ENCODE measurements around the gene GDNF.
"Not testable (repeated sequence)": the region's sequence is repeated elsewhere in the genome, so short reads cannot be mapped to it uniquely, and the experiment has no call there.

The GDNF gene, protein sequence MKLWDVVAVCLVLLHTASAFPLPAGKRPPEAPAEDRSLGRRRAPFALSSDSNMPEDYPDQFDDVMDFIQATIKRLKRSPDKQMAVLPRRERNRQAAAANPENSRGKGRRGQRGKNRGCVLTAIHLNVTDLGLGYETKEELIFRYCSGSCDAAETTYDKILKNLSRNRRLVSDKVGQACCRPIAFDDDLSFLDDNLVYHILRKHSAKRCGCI
- 0 reads per million in 3 experiments for total RNA-seq

DNA sequence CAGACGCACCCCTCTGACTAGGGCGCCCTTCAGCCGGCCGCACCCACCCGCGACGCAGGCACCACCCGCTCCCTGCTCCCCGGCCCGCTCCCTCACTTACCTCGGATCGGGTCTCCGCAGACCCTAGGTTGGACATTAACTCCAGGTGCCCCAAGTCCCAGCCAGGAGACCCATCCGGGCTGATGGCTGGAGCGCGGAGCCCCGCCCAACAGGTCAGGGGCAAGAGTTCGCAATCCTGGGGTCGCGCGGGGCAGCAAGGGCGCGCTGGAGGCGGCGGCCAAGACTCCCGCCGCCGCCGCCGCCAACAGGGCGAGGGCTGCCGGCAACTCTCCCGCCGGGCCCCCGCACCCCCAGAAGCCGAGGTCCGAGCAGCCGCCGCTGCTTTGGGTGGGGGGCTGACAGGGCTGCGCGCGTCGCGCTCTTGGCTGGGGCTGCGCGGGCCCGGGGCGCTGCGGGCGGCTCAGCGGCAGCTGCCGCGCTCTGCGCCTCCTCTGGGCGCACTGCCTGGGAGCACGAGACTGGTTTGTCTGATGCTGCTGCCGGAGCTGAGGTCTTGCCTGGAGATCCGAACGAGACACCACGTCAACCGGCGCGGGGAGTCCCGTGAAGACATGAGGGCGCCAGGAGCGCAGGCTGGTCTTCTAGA is at the start of gene GDNF:
TSS of gene GDNF (minus strand) at position 635 of the 646 bp plus-strand sequence. CDS start 5,245 bp downstream, outside the sequence.
- DNase-seq: no peak

GRCh38 chr5:37888476-37888875 is 48.6 kb upstream of the GDNF start:
- DNase-seq: no peak

DNA sequence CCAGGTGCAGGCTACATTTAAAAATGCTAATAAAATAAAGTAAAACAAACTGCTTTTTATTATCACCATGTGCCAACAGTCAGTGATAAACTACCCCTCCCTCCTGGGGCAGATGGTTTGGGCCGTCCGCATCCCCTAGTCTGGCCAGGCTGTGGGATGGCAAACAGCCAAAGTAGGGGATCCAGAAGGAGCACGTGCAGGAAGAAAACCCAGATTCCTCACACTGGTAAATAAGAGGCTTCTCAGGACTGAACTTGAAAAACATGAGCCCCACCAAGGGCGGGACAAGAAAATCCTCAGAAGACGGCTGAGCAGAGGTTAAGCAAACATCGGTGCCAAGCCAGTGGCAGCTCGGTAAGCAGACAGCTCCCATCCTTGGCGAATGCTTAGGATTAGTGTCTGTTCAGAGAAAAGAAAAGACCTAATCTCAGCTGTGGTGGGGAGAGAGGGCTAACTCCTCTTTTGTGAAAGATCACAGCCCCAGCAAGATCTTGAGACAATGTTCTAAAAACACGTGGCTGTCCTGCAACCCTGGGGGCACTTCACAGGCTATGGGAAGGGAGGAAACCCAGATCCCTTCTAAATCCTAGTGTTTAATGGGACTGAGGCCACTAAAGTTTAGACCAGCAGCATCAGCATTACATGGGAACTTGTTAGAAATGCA is 46.5 kb upstream of the GDNF start:
- DNase-seq: no peak

DNA sequence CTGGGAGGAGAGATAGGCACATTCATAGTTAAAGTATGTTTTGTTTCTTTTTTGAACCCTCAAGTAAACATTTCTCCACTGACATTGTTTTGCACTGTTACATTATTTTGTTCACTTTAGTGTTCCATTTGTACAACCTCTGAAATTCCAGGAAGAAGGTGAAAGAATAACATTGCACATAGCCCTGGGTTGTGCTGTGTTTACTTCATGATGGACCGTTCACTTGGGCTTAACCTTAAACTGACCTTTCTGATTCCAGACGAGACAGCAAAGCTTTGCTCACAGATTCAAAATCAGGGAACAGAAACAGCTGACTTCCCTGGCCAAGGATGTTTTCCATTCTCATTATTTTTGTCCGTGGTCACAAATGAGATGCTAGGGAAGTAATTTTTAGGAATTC is 42.8 kb upstream of the GDNF start:
- no peak for DNase-seq

- no peak for DNase-seq
Observed at GRCh38 chr5:37881359-37881758, 41.5 kb upstream of the GDNF start.

- DNase-seq: no peak
Observed at GRCh38 chr5:37876943-37877342, 37.1 kb upstream of the GDNF start.

GRCh38 chr5:37876245-37876644 is 36.4 kb upstream of the GDNF start:
- no peak for DNase-seq

GRCh38 chr5:37875051-37875787 is 35.4 kb upstream of the GDNF start:
- no peak for DNase-seq

DNA sequence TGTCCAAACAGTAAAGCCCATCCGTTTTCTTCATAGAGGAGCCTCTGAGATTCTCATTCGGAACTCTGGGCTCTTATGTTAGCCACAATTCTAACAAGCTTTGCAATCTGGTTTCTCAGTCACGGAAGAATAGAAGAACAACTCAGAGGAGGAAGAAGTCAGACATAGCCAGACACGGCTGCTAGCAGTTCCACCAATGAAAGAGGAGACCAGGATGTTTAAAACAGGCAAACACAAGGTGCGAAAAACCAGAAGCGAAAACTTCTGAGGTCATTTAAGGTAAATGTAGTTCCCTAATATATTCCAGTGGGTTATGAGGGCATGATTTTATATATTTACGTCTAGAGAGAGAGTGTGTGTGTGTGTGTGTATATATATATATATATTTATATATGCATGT is 34.1 kb upstream of the GDNF start:
- DNase-seq: no peak

DNA sequence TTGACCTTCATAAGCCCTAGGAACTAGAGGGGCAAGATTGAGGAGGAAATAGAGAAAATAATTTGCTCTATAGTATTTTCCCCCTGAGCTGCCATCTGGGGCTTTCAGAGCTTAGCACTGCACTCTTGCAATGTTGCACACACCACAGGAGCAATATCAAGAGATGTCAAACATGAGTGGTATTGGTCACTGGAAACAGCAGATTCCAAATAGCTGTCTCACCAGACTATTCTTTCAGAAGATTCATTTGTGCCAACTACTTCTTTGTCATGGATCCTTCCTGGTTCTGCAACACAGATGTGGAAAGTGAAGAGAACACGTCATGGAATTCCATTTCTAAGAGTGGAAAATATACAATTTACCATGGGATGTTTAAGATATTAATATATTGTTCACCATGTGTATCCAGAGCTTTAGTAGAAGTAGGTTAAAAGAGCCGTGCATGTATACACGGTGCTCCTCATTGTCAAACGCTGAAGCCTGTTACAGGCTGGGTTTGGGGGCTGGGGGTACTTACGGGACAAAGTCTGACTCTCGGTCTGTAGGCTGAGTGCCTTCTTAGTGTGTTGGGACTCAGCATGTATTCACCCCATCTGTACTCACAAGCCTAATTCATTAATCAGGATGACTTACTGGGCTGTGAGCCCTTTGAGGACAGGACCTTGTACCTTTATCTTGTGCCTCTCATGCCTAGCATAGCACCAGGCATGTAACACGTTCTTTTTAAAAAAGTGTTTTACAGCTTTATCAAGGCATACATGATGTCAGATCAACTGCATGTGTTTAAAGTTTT is 31.4 kb upstream of the GDNF start:
- no peak for DNase-seq

DNA sequence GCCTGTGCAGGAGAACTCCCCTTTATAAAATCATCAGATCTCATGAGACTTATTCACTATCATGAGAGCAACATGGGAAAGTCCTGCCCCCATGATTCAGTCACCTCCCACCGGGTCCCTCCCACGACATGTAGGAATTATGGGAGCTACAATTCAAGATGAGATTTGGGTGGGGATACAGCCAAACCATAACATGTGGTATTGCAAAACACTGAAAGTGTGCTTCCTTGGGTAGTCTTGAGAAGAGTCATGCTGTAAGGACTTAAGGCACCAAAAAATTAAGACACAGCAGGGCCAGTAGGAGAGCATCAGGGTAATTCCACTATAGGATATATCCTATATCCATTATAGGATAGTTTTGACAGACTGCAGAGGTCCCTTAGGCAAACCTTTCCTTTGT is 29.4 kb upstream of the GDNF start:
- no peak for DNase-seq

DNA sequence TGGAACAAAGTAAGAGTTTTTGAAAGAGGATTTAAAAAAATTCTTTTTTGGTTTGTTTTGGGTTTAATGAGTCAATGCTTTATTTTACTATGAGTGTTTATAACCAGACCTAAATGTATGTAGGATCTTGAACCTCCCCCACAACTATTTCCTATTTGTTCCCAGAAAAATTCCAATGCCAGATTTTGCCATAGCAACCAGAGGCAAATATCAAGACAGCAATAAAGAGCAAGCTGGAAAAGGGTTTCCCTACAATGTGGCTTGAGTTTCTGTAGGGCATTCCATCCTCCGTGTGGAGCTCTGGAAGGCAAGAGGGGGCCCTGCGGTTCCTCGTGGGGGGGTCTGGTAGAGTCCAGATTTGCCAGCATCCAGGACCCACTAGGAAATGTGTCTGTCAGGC is 27.8 kb upstream of the GDNF start:
- no peak for DNase-seq

GRCh38 chr5:37862907-37863306 is 23.1 kb upstream of the GDNF start:
- DNase-seq: not testable (repeated sequence)

GRCh38 chr5:37860206-37860605 is 20.4 kb upstream of the GDNF start:
- no peak for DNase-seq

- no peak for DNase-seq
Observed at GRCh38 chr5:37859805-37860204, 20.0 kb upstream of the GDNF start.

DNA sequence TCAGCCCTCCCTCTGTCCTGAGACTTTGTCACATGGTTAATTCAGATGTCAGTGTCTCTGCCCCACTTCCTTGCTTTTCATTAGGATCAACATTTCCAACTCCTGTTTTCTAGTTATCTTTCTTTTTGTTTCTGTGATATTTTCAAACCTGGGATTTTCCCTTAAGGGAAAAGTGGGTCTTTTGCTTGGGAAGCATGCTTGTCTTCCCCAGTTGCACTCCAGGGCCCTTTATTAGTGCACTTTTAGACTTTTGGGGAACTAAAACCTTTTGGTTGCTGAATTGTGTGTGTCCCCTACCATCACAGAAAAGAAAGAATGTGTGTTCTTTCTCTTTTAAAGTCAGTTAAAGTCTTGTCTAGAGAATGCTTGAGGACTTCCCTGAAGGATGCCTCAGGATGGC is 18.4 kb upstream of the GDNF start:
- no peak for DNase-seq

DNA sequence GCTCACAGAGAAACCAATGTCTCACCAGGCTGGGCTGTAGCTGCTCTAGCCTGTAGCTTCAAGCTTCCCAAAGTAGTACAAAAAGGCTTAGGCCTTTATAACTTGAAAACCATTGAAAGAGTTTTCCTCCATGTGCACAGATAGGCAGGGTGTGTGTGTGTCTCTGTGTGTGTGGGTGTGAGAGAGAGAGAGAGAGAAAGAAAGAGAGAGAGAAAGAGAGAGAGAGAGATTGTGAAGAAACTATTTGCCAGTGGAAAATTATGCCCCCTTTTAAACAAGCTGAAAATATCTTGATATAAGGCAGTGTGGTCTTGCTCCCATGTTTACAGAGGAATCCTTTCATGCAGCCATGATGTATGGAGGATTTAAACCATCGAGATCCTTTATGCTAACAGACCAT is 17.9 kb upstream of the GDNF start:
- DNase-seq: no peak

- DNase-seq: no peak
Observed at GRCh38 chr5:37855438-37855837, 15.6 kb upstream of the GDNF start.

- no peak for DNase-seq
Observed at GRCh38 chr5:37851305-37851704, 11.5 kb upstream of the GDNF start.

GRCh38 chr5:37850226-37850865 is 10.5 kb upstream of the GDNF start:
- no peak for DNase-seq

GRCh38 chr5:37849641-37850040 is 9.8 kb upstream of the GDNF start:
- no peak for DNase-seq

DNA sequence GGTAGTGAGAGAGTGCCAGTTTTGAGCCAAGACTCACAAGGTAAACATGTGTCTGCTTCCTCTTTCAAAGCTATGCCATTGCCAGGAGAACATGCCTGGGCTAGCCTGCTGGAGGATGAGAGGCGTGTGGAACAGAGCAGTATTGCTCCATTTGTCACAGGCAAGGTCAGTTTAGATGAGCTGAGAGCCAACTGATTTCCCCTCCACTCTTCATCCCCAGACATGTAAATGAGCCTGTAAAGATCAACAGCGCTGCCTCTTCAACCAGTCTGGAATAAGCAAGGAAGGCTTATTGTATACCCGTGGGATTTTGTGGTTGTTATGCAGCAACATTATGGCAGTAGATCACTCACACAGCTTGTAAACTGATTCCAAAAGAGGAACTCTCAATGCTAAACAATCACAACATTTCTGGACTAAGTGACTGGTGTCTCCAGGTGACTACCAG is 8.2 kb upstream of the GDNF start:
- DNase-seq: no peak

Measured in central memory CD4-positive, alpha-beta T cell (primary cell).